ENCODE results near the gene MLC1. TPM values are rescaled to one million over a fixed set of nuclear protein-coding genes. Genes with fewer than 3 reads are reported as not detected.

The MLC1 gene
- total and polyA plus RNA-seq, 9 donors, result 0.11 to 1.1 (median 0.35) TPM; not detected in 2

GRCh38 chr22:50081426-50082196 lies 3.6 kb downstream of the MLC1 start:
- Histone ChIP-seq H3K36me3 (no peaks in the 10 kb centered on the region), H3K9me3 (no peaks in the 10 kb centered on the region), H3K27me3 (no peaks in the 10 kb centered on the region), H3K4me3 (no peak overlapping the region), H3K4me1 (ENCODE audit: insufficient read depth) (peaks cover 3% of the 10 kb centered on the region), H3K27ac (no peak overlapping the region)
- WGBS, 3 donors, result 90 to 92% (median 91%) methylated on average over 27 of the region's 27 CpGs
- DNase-seq, result no peak
- intact Hi-C loops (cut with DNase I), result no loop called here
- TF ChIP-seq, protein P1, sequence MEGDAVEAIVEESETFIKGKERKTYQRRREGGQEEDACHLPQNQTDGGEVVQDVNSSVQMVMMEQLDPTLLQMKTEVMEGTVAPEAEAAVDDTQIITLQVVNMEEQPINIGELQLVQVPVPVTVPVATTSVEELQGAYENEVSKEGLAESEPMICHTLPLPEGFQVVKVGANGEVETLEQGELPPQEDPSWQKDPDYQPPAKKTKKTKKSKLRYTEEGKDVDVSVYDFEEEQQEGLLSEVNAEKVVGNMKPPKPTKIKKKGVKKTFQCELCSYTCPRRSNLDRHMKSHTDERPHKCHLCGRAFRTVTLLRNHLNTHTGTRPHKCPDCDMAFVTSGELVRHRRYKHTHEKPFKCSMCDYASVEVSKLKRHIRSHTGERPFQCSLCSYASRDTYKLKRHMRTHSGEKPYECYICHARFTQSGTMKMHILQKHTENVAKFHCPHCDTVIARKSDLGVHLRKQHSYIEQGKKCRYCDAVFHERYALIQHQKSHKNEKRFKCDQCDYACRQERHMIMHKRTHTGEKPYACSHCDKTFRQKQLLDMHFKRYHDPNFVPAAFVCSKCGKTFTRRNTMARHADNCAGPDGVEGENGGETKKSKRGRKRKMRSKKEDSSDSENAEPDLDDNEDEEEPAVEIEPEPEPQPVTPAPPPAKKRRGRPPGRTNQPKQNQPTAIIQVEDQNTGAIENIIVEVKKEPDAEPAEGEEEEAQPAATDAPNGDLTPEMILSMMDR (IDR thresholded peaks at IDR 0.05), result no peak
- TF ChIP-seq EP300 (IDR thresholded peaks at IDR 0.05) (no peak), POLR2A (IDR thresholded peaks at IDR 0.05) (no peak)

- intact Hi-C loops (cut with DNase I), result no loop called here
Observed at GRCh38 chr22:50080077-50080465, 5.2 kb downstream of the MLC1 start.

GRCh38 chr22:50078761-50079160 lies 6.5 kb downstream of the MLC1 start:
- peaks cover 1% of the 10 kb centered on the region for H3K4me1 ChIP-seq (ENCODE audit: insufficient read depth)
- intact Hi-C loops (cut with DNase I), result no loop called here
- H3K9me3 ChIP-seq, result no peaks in the 10 kb centered on the region
- H3K27me3 ChIP-seq, result no peaks in the 10 kb centered on the region
- H3K4me3 ChIP-seq, result no peak overlapping the region
- TF ChIP-seq EP300 (IDR thresholded peaks at IDR 0.05) (no peak), POLR2A (IDR thresholded peaks at IDR 0.05) (no peak)
- TF ChIP-seq, protein P1 (IDR thresholded peaks at IDR 0.05), result no peak
- H3K27ac ChIP-seq, result no peak overlapping the region
- no peaks in the 10 kb centered on the region for H3K36me3 ChIP-seq
- WGBS, 3 donors, result 84 to 88% (median 85%) methylated on average over 9 of the region's 9 CpGs
- no peak for DNase-seq

More at GRCh38 chr22:50080077-50080465, 5.2 kb downstream of the MLC1 start:
- no peak overlapping the region for H3K27ac ChIP-seq
- no peaks in the 10 kb centered on the region for H3K36me3 ChIP-seq
- H3K4me3 ChIP-seq, result no peak overlapping the region
- H3K27me3 ChIP-seq, result no peaks in the 10 kb centered on the region
- no peak for DNase-seq
- peaks cover 3% of the 10 kb centered on the region for H3K4me1 ChIP-seq (ENCODE audit: insufficient read depth)
- WGBS, 3 donors, result 80 to 87% (median 85%) methylated on average over 13 of the region's 13 CpGs
- no peaks in the 10 kb centered on the region for H3K9me3 ChIP-seq
- TF ChIP-seq EP300 (IDR thresholded peaks at IDR 0.05) (no peak), POLR2A (IDR thresholded peaks at IDR 0.05) (no peak)
- TF ChIP-seq, protein P1 (IDR thresholded peaks at IDR 0.05), result no peak

DNA sequence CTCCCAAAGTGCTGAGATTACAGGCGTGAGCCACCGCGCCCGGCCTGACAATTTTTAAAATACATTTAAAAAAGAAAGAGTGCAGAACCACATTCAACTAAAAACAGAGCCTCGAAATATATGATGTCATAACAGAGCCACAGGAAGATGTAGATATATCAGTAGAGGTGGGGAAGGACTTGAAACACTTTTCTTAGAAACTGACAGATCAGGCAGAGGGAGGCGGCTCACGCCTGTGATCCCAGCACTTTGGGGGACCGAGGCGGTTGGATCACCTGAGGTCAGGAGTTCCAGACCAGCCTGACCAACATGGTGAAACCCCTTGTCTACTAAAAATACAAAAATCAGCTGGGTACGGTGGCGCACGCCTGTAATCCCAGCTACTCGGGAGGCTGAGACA lies 7.0 kb downstream of the MLC1 start:
- Histone ChIP-seq H3K9me3 (no peaks in the 10 kb centered on the region), H3K4me1 (ENCODE audit: insufficient read depth) (peaks cover 1% of the 10 kb centered on the region), H3K4me3 (no peak overlapping the region), H3K36me3 (no peaks in the 10 kb centered on the region), H3K27ac (no peak overlapping the region), H3K27me3 (no peaks in the 10 kb centered on the region)
- 94 to 97% (median 96%) methylated on average over 13 of the region's 13 CpGs for WGBS, 3 donors
- no peak for DNase-seq
- intact Hi-C loops (cut with DNase I), result no loop called here
- TF ChIP-seq POLR2A (IDR thresholded peaks at IDR 0.05), result no peak
- TF ChIP-seq EP300 (IDR thresholded peaks at IDR 0.05), result no peak
- TF ChIP-seq, protein P1 (IDR thresholded peaks at IDR 0.05), result no peak
